HepG2 (cell line): ENCODE data around the gene GPT2. TPM values are rescaled to one million over a fixed set of nuclear protein-coding genes. Genes with fewer than 3 reads are reported as not detected.

Experiments used
- ATAC-seq: fragments of 200-7000 bp; cut with Tn5 transposase; 3 replicates; pipeline ENCODE4 v1.9.1; 2020; ENCODE audit warnings: mild to moderate bottlenecking, moderate library complexity
- BruUV-seq: library from RNA; stranded (reverse); fragments of 400-500 nt; replicated peaks from 2 replicates; lab custom pipeline; 2021; lab: Mats Ljungman, UMichigan
- CTCF ChIA-PET: fragments of 300-600 bp; formaldehyde crosslinking; extraction: SDS; loops from one replicate; lab custom pipeline; 2021; ENCODE audit warnings: low total read pairs, inconsistent platforms, low intra/inter-chr PET ratio; lab: Yijun Ruan, JAX
- POLR2A ChIA-PET: fragments of 350-600 bp; sonication (Branson Sonifier 250); formaldehyde crosslinking; loops from one replicate; lab custom pipeline; 2020; ENCODE audit warnings: antibody characterized with exemption, inconsistent platforms; lab: Yijun Ruan, JAX
- DNase-seq: peaks from one replicate; pipeline ENCODE4 v3.0.0-alpha.2; 2015; ENCODE audit warnings: low spot score
- FAIRE-seq: peaks from 3 replicates; lab custom pipeline; 2011; peaks lifted over from hg19 to GRCh38; lab: Jason Lieb, UNC
- H2AFZ ChIP-seq: one replicate; pipeline ENCODE4 v1.6.1; 2011; ENCODE audit warnings: low read length, inconsistent platforms
- H3K27ac ChIP-seq: fragments of 300-600 bp; 3 replicates; pipeline ENCODE4 v1.8.0; 2011; ENCODE audit warnings: mixed run types, mild to moderate bottlenecking, mixed read lengths, low read length, inconsistent platforms; ENCODE audit not compliant: insufficient read depth; ENCODE audit errors: extremely low read length
- H3K27me3 ChIP-seq, 2 experiments: fragments of 200-600 bp in 1 of 2; 2 replicates in 1 of 2; 3 replicates in 1 of 2; pipeline versions ENCODE4 v1.6.0 to v1.8.0; 2011; ENCODE audit warnings: low read length in 2 of 2, mild to moderate bottlenecking in 2 of 2, moderate library complexity in 2 of 2, inconsistent platforms in 1 of 2; ENCODE audit not compliant: insufficient read depth in 2 of 2, control insufficient read depth in 1 of 2
- H3K36me3 ChIP-seq, 2 experiments: fragments of 200-600 bp in 1 of 2; replicated peaks in 1 of 2; 2 replicates in 1 of 2; 3 replicates in 1 of 2; pipeline versions ENCODE4 v1.5.1 to v1.8.0; 2011; ENCODE audit warnings: low read length in 2 of 2, inconsistent platforms in 1 of 2; ENCODE audit not compliant: insufficient read depth in 2 of 2, control insufficient read depth in 1 of 2
- H3K4me1 ChIP-seq: 2 replicates; pipeline ENCODE4 v1.5.1; 2012; ENCODE audit warnings: low read length, inconsistent platforms; ENCODE audit not compliant: insufficient read depth
- H3K4me2 ChIP-seq: 2 replicates; pipeline ENCODE4 v1.6.0; 2011; ENCODE audit warnings: low read depth, low read length, inconsistent platforms
- H3K4me3 ChIP-seq, 3 experiments: fragments of 200-600 bp in 1 of 3; sonication (generic), shearing (Covaris generic) in 1 of 3; replicated peaks in 1 of 3; 2 replicates each; pipeline ENCODE4 v1.5.1; 2011 to 2016; ENCODE audit warnings: low read length in 3 of 3, inconsistent platforms in 2 of 3, low read depth in 2 of 3, mild to moderate bottlenecking in 2 of 3, control low read depth in 1 of 3, mixed read lengths in 1 of 3; ENCODE audit not compliant: insufficient read depth in 1 of 3
- H3K79me2 ChIP-seq: one replicate; pipeline ENCODE4 v1.6.1; 2011; ENCODE audit warnings: low read length, inconsistent platforms; ENCODE audit not compliant: insufficient read depth
- H3K9ac ChIP-seq: 2 replicates; pipeline ENCODE4 v1.6.0; 2011; ENCODE audit warnings: mild to moderate bottlenecking, low read depth, low read length, inconsistent platforms; ENCODE audit not compliant: insufficient read depth
- H3K9me3 ChIP-seq: 2 replicates; pipeline ENCODE4 v1.5.1; 2012; ENCODE audit warnings: mild to moderate bottlenecking, low read length
- H4K20me1 ChIP-seq: 2 replicates; pipeline ENCODE4 v1.6.0; 2011; ENCODE audit warnings: inconsistent platforms, mild to moderate bottlenecking, low read length, moderate library complexity; ENCODE audit not compliant: insufficient read depth
- ESRRA ChIP-seq: sonication (generic); formaldehyde crosslinking; IDR thresholded peaks from 2 replicates; pipeline ENCODE4 v1.5.1; 2020; ENCODE audit warnings: mild to moderate bottlenecking, low read depth, missing genetic modification reagents
- FOXP1 ChIP-seq, 2 experiments: fragments of 450-650 bp in 1 of 2; IDR thresholded peaks; 2 replicates each; pipeline ENCODE4 v1.6.1; 2017 to 2018; ENCODE audit warnings: antibody characterized with exemption in 1 of 2
- HDAC6 ChIP-seq: fragments of 200-600 bp; sonication (generic); IDR thresholded peaks from 2 replicates; pipeline ENCODE4 v1.7.0; 2017; ENCODE audit warnings: mild to moderate bottlenecking, antibody characterized with exemption, low read length, low read depth
- HNRNPK ChIP-seq: fragments of 200-400 bp; formaldehyde crosslinking; IDR thresholded peaks from 2 replicates; pipeline ENCODE4 v1.6.1; 2018; ENCODE audit warnings: low read length, low read depth, moderate library complexity, mild to moderate bottlenecking; ENCODE audit not compliant: poor library complexity, severe bottlenecking
- NFE2 ChIP-seq: sonication (generic); formaldehyde crosslinking; IDR thresholded peaks from 2 replicates; pipeline ENCODE4 v1.4.0; 2020; ENCODE audit warnings: missing genetic modification reagents
- RCOR2 ChIP-seq: IDR thresholded peaks from 2 replicates; pipeline ENCODE4 v1.6.1; 2016; ENCODE audit warnings: missing biosample characterization, missing genetic modification reagents
- ZFP36L1 ChIP-seq: sonication (generic); formaldehyde crosslinking; IDR thresholded peaks from 2 replicates; pipeline ENCODE4 v1.8.0; 2022; ENCODE audit warnings: mild to moderate bottlenecking, missing genetic modification reagents, moderate library complexity
- ZNF329 ChIP-seq: sonication (generic); formaldehyde crosslinking; IDR thresholded peaks from 2 replicates; pipeline ENCODE4 v1.9.0; 2021; ENCODE audit warnings: low read depth, mild to moderate bottlenecking, missing genetic modification reagents
- ZNF558 ChIP-seq: sonication (generic); formaldehyde crosslinking; IDR thresholded peaks from 2 replicates; pipeline ENCODE4 v1.9.0; 2022; ENCODE audit warnings: mild to moderate bottlenecking, missing genetic modification reagents, borderline replicate concordance
- ZSCAN20 ChIP-seq: sonication (generic); formaldehyde crosslinking; IDR thresholded peaks from 2 replicates; pipeline ENCODE4 v1.4.0; 2020; ENCODE audit warnings: missing genetic modification reagents, mild to moderate bottlenecking, borderline replicate concordance
- WGBS: methylation state at CpG from one replicate; pipeline ENCODE4 v1.1.6; 2017; ENCODE audit warnings: low lambda C conversion rate; 5-methylcytosine and 5-hydroxymethylcytosine counted together
- in situ Hi-C: cut with HindIII; loops from 2 replicates; pipeline ENCODE4 v1.10.0; 2017; ENCODE audit warnings: low pct_unique_long_range_greater_than_20kb; ENCODE audit not compliant: extremely low pct_ligation_motif_present
- intact Hi-C: fragments of 100-400 bp; cut with micrococcal nuclease; formaldehyde crosslinking; loops from one replicate; pipeline ENCODE4 v1.10.0; 2022; ENCODE audit not compliant: unreplicated experiment
- polyA plus RNA-seq, 8 experiments: library from polyadenylated mRNA; depleted of rRNA in 3 of 8; stranded (reverse) in 7 of 8; unstranded in 1 of 8; fragments of >200 nt; fragmentation: Illumina TruSeq in 4 of 8; extraction: Trizol in 4 of 8; gene quantifications; 2 replicates each; pipeline versions ENCODE4 v1.2.1 to v1.2.3, GENCODE V29; 2011 to 2016; ENCODE audit warnings: low read depth in 4 of 8, missing spikeins in 1 of 8, mixed read lengths in 1 of 8; ENCODE audit not compliant: insufficient read depth in 1 of 8
- total RNA-seq, 5 experiments: library from RNA; depleted of rRNA; stranded (reverse); fragments of >200 nt; fragmentation: Illumina TruSeq; extraction: Trizol; gene quantifications; 2 replicates each; pipeline ENCODE4 v1.2.3, GENCODE V29; 2016; ENCODE audit warnings: low read depth in 1 of 5
- TF ChIP-seq, protein P1 (sequence below), 2 experiments: fragments of 450-650 bp in 1 of 2; sonication (generic) in 1 of 2; formaldehyde crosslinking; IDR thresholded peaks; 2 replicates each; pipeline versions ENCODE4 v1.5.0 to v1.8.0; 2020 to 2022; ENCODE audit warnings: mild to moderate bottlenecking in 1 of 2, missing genetic modification reagents in 1 of 2
- TF ChIP-seq, protein P2 (sequence below): sonication (generic); formaldehyde crosslinking; IDR thresholded peaks from 2 replicates; pipeline ENCODE4 v1.4.0; 2020; ENCODE audit warnings: missing genetic modification reagents

The GPT2 gene
- total and polyA plus RNA-seq, 2 of the 13 experiments (the other 11 are each of a cell fraction or from before 2014, with no cell fraction given): 138 to 267 TPM

DNA sequence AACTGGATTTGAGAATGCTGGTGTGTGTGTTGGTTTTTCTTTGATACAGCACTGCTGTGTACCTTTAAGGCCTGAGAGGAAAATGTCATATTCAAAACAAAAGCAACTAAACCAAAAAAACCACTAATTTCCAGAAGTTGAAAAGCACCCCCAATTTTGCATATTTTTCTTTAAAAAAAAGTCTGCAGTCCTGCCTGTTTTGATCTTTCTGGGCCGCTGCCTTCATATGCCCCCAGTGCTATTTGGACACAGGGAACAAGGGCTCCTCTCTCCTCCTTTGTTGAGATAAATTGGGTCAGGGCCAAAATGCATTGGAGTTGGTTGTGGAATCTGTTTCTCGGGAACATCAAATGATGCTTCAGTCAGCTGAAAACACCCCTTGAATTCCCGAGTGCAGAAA, 26.9 kb downstream of the GPT2 start:
- Histone ChIP-seq H4K20me1 (peaks cover 7% of the 10 kb centered on the region), H3K9ac (no peak overlapping the region), H3K4me2 (no peak overlapping the region), H3K79me2 (no peaks in the 10 kb centered on the region), H3K36me3 (peaks cover 64 to 88% of the 10 kb centered on the region in 2 experiments), H2AFZ (no peak overlapping the region), H3K27me3 (no peaks in the 10 kb centered on the region), H3K27ac (no peak overlapping the region)
- no peak for FAIRE-seq
- TF ChIP-seq ESRRA: no peak
- no peak for TF ChIP-seq FOXP1 (IDR thresholded peaks at IDR 0.05)
- no peak for TF ChIP-seq FOXP1 (CRISPR knock-in tag; IDR thresholded peaks at IDR 0.05)
- no peak for TF ChIP-seq NFE2 (CRISPR knock-in tag)
- TF ChIP-seq, protein P1, sequence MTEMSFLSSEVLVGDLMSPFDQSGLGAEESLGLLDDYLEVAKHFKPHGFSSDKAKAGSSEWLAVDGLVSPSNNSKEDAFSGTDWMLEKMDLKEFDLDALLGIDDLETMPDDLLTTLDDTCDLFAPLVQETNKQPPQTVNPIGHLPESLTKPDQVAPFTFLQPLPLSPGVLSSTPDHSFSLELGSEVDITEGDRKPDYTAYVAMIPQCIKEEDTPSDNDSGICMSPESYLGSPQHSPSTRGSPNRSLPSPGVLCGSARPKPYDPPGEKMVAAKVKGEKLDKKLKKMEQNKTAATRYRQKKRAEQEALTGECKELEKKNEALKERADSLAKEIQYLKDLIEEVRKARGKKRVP (CRISPR knock-in tag; IDR thresholded peaks at IDR 0.05): no peak
- TF ChIP-seq ZNF558 (CRISPR knock-in tag): no peak
- no peak for TF ChIP-seq HDAC6
- TF ChIP-seq RCOR2: no peak
- no peak for TF ChIP-seq ZSCAN20 (CRISPR knock-in tag)
- TF ChIP-seq, protein P2, sequence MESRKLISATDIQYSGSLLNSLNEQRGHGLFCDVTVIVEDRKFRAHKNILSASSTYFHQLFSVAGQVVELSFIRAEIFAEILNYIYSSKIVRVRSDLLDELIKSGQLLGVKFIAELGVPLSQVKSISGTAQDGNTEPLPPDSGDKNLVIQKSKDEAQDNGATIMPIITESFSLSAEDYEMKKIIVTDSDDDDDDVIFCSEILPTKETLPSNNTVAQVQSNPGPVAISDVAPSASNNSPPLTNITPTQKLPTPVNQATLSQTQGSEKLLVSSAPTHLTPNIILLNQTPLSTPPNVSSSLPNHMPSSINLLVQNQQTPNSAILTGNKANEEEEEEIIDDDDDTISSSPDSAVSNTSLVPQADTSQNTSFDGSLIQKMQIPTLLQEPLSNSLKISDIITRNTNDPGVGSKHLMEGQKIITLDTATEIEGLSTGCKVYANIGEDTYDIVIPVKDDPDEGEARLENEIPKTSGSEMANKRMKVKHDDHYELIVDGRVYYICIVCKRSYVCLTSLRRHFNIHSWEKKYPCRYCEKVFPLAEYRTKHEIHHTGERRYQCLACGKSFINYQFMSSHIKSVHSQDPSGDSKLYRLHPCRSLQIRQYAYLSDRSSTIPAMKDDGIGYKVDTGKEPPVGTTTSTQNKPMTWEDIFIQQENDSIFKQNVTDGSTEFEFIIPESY (CRISPR knock-in tag): no peak
- TF ChIP-seq ZFP36L1 (CRISPR knock-in tag): no peak
- no peak for TF ChIP-seq ZNF329 (CRISPR knock-in tag)
- TF ChIP-seq HNRNPK: no peak
- TF ChIP-seq, all 625 proteins: peak for 0
- in situ Hi-C loops: no loop called here
- peaks cover 35% of the 10 kb centered on the region for H3K4me1 ChIP-seq
- no TSS peak for BruUV-seq
- intact Hi-C loops: loop anchor here (10.0 kb wide), 1 partner anchor 216 kb away; no protein-coding TSS in a partner anchor
- no peak overlapping the region for H3K4me3 ChIP-seq
- ChIA-PET POLR2A (interaction anchor here (0.9 kb wide), 1 partner anchor 9 kb away, joined by 3 read pairs; no protein-coding TSS in a partner anchor), CTCF (interaction anchor here (5.3 kb wide), 1 partner anchor 57 kb away, joined by 91 read pairs; no protein-coding TSS in a partner anchor)
- ATAC-seq (no peak), DNase-seq (no peak)
- H3K9me3 ChIP-seq: no peaks in the 10 kb centered on the region
- WGBS: 90% methylated on average over 3 of the region's 3 CpGs
